SK-N-SH (cell line): ENCODE measurements around the gene PRF1.

Source experiments
- FOSL2 ChIP-seq: IDR thresholded peaks from 2 replicates; pipeline ENCODE4 v1.4.0; 2012; ENCODE audit warnings: low read depth, mild to moderate bottlenecking, moderate library complexity, borderline replicate concordance
- GABPA ChIP-seq: IDR thresholded peaks from 2 replicates; pipeline ENCODE4 v1.4.0; 2012; ENCODE audit warnings: low read depth, mild to moderate bottlenecking
- RCOR1 ChIP-seq: fragments of 150-350 bp; IDR thresholded peaks from 2 replicates; pipeline ENCODE4 v1.6.1; 2017; ENCODE audit warnings: antibody characterized with exemption, low read length
- SIN3A ChIP-seq: IDR thresholded peaks from 2 replicates; pipeline ENCODE4 v1.6.1; 2012; ENCODE audit warnings: low read depth, mild to moderate bottlenecking, low read length, moderate library complexity, borderline replicate concordance
- TF ChIP-seq, protein P1 (sequence below): fragments of 200-600 bp; sonication (generic); IDR thresholded peaks from 2 replicates; pipeline ENCODE4 v1.6.1; 2017; ENCODE audit warnings: antibody characterized with exemption, mild to moderate bottlenecking, moderate library complexity

DNA sequence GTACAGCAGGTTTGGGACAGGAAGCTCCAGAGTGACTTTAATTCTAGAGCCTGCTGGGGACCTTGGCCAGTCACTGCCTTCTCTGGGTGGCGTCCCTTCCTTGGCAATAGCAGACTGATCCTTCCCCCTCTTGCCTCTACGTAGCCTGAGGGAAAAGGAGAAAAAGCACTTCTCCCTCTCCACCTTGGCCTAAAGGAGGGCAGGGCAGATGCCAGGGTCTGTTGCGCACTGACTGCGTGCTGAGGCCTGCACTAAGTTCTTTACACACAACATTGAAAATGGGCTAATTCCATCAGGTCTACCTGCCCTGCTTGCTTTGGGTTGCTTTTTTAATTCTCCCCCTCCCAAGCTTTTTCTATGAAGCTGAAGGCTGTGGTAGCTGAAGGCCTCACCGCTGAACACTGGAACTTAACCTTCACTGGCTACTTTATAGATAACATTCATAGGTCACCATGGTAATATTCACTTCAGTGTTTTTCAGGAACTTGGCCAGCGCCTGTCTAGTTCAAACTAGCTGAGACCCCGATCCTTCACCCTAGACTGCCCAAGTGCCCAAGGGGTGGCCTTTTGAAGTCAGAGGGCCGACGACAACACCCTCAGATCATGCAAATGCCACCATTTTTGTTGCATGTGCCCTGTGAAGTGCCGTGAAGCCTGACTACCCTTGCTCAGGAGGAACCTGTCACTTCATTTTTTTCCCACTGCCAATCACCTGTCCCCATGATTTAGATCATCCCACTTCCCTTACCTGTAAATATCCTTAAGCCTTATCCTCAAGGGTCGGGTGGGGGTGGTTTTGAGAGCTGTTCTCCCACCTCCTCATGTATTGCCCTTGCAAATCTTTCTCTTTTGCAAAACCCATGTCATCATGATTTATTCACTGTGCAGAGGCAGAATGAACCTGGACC is 28.7 kb downstream of the PRF1 start:
- TF ChIP-seq, protein P1, sequence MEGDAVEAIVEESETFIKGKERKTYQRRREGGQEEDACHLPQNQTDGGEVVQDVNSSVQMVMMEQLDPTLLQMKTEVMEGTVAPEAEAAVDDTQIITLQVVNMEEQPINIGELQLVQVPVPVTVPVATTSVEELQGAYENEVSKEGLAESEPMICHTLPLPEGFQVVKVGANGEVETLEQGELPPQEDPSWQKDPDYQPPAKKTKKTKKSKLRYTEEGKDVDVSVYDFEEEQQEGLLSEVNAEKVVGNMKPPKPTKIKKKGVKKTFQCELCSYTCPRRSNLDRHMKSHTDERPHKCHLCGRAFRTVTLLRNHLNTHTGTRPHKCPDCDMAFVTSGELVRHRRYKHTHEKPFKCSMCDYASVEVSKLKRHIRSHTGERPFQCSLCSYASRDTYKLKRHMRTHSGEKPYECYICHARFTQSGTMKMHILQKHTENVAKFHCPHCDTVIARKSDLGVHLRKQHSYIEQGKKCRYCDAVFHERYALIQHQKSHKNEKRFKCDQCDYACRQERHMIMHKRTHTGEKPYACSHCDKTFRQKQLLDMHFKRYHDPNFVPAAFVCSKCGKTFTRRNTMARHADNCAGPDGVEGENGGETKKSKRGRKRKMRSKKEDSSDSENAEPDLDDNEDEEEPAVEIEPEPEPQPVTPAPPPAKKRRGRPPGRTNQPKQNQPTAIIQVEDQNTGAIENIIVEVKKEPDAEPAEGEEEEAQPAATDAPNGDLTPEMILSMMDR, result no peak
- TF ChIP-seq RCOR1 (no peak), FOSL2 (no peak), GABPA (no peak), SIN3A (no peak)
